Astrocyte of the cerebellum (primary cell): ENCODE data around the gene HK1.

Experiments used
- DNase-seq: peaks from one replicate; pipeline ENCODE4 v3.0.0-alpha.2; 2011; ENCODE audit warnings: low read depth
- H3K4me3 ChIP-seq: 2 replicates; pipeline ENCODE4 v1.5.1; 2011; ENCODE audit warnings: mild to moderate bottlenecking, low read depth, low read length, moderate library complexity
- CTCF ChIP-seq: IDR thresholded peaks from 2 replicates; pipeline ENCODE4 v1.5.1; 2012; ENCODE audit warnings: low read length, low read depth, moderate library complexity, mild to moderate bottlenecking; ENCODE audit errors: missing control alignments
- in situ Hi-C: cut with HindIII; loops from 2 replicates; pipeline ENCODE4 v1.10.0; 2017; ENCODE audit warnings: low sequenced_read_pairs

HK1 gene

DNA sequence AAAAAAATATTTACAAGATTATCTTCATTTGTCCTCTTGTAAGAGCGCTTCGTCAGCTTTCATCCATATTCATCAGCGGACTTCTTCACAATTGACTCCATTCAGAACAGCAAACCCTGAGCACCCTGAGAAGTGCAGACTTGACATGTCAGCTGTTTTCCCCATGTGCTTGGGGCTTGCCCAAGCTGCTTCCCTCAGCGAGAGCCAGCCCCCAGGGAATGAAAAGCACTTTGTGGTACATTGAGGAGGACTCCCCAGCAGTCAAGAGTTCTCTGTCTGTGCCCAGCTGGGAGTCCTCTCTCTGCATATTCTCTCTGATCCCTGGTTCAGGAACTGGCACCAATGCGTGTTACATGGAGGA is 35.5 kb upstream of the HK1 start:
- no peak for DNase-seq
- no peak overlapping the region for H3K4me3 ChIP-seq
- in situ Hi-C loops: no loop called here
- no peak for TF ChIP-seq CTCF

- DNase-seq: no peak
- in situ Hi-C loops: no loop called here
Measured at GRCh38 chr10:69243817-69244216, 34.5 kb upstream of the HK1 start.

DNA sequence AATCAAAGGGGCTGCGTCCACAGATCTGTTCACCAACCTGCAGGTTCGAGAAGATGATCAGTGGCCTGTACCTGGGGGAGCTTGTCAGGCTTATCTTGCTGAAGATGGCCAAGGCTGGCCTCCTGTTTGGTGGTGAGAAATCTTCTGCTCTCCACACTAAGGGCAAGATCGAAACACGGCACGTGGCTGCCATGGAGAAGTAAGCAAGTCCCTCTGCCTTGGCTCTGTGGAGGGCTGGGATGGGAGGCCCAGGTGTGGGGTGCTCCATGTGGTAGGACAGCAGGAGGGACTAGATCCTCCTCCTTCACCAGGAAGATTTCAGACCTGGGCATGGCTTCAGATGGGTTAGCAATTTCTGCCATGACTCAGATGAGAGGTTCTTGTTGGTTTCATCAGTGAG is 32.3 kb upstream of the HK1 start:
- no peak for TF ChIP-seq CTCF
- no peak overlapping the region for H3K4me3 ChIP-seq
- in situ Hi-C loops: no loop called here
- no peak for DNase-seq

More at GRCh38 chr10:69243817-69244216, 34.5 kb upstream of the HK1 start:
- no peak for TF ChIP-seq CTCF
- H3K4me3 ChIP-seq: no peak overlapping the region

- in situ Hi-C loops: no loop called here
- no peak for TF ChIP-seq CTCF
- no peak for DNase-seq
- no peak overlapping the region for H3K4me3 ChIP-seq
Measured at GRCh38 chr10:69246581-69247312, 31.5 kb upstream of the HK1 start.

GRCh38 chr10:69247313-69247710 is 31.0 kb upstream of the HK1 start:
- in situ Hi-C loops: no loop called here
- TF ChIP-seq CTCF: no peak
- no peak overlapping the region for H3K4me3 ChIP-seq
- DNase-seq: no peak

GRCh38 chr10:69248117-69248730 is 30.1 kb upstream of the HK1 start:
- in situ Hi-C loops: no loop called here
- no peak for TF ChIP-seq CTCF
- H3K4me3 ChIP-seq: no peak overlapping the region
- no peak for DNase-seq
